NCI-H1417 (cell line): ENCODE data around the gene TVP23C.

ENCODE experiments used
- DNase-seq, 3 experiments: peaks; one replicate each; lab custom pipeline; 2025; lab: John Stamatoyannopoulos, UW

Gene TVP23C

DNA sequence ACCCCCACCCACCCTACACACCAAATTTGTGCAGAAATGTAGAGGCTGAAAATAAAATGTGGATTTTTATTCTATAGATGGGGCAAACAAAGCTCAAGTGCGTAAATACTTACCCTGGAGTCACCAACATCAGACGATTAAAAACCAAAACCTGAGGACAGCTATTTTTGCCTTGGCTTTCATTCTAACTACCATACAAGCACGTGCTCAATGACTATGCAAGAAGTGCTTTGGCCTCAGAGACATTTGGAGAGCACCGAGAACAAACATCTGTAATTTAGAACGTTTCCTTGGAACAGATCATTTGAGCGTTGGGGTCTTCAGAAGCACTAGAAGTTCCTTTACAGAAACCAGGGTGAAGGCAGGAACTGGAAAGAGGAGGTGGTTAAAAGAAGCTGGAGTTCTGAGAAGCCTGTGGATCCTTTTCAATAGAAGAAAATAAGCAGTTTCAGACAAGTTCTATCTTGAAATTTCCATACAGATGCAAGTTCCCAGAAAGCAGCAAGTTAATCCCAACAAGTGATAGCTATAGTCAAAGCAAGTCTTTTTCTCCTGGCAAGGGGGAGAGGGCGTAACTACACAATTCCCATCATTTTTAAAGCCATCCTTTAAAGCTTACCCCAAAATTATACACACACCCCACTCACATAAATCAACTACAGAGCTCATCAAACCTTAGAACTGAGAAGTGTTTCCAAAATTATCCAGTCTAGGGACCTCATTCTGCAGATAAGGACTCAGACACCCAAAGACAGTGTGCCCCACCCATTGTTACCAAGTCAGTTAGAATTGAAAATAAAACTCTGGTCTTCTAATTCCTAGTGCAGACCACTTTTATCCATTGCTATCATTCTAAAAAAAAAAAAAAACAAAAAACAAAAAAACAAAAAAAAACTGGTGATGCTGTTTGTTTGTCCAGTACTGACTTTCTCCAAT is 66.3 kb downstream of the TVP23C start:
- no peak for DNase-seq

DNA sequence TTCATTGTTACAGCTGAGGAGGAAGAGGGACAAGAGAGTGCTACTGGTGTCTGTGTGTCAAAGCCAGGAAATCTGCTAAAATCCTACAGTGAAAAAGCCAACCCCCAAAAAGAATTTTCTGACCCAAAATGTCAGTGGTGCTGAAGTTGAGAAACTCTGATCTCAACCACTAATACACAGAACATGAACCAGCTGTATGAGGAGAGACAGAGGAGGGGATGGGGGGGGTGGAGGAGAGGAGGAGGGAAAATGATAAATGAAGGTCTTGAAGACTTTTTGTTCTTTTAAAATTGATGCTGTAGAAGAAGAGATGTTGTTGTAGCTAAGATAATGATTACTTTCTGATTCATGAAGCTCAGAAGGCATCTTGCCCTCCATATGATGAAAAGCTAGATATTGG is 68.5 kb downstream of the TVP23C start:
- DNase-seq: no peak

DNA sequence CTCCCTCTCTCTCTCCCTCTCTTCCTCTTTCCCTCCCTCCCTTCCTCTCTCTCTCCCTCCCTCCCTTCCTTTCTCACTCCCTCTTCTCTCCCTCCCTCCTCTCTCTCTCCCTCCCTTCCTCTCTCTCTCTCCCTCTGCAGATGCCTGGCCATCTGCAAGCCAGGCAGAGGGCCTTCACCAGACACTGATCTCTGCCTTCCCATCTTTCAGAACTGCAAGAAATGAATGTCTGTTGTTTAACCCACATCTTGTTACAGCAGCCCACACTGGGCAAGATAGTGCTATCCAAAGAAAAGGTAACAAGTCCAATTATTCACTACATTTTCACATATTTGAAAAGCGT is 69.6 kb downstream of the TVP23C start:
- no peak for DNase-seq

DNA sequence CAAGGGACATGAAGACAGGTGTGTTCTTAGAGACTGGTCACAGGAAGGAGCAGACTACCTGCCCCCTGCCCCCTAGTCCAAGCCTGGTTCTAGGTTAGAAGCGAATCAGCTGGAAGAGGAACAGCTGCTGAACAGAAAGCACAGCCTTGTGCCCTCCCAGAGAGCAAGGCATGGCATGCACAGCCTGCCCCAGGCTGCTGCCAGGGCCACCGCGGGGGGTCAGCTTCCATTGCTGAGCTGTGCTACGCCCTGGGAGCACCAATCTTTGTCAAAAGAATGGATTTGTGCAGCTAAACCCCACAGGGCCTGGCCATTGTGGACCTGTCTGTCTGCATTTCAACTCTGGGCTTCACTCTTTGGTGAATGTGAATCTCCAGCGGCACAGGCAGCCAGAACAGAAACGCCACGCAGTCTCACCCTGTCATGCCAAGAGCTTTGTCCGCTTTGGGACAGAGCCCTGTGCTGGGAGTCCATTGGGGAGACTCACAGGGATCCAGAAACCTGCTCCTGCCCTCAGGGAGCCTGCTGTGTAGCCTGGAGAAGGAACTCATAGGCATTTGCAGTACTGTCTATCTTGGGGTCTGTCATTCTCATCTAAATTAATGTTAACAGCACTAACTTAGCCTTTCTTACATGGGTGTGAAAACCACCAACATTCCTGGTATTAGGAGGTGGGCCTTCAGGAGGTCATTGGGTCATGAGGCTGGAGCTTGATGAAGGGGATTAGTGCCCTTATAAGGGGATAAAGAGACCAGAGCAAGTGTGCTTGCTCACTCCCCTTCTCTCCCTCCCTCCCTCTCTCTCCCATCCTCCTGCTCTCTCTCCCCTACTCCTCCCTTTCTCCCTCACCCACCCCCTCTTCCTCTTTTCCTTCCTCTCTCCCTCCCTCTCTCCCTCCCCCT is 70.2 kb downstream of the TVP23C start:
- no peak for DNase-seq

DNA sequence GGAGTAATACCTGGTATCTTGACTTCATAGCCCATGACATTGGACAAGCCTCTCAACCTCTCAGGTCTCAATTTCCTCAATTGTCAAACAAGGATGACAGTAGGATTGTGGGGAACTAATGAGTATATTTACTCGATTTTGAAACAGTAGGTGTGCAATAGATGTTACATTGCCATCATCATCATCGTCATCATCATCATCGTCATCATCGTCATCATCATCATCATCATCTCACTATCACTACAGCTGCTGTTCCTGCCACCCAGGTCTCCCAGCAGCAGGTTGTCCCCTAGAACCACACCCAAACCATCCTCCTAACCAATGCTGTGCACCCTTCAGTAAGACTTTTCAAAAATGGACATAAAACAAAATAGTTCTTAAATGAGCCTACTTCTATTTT is 71.1 kb downstream of the TVP23C start:
- no peak for DNase-seq

DNA sequence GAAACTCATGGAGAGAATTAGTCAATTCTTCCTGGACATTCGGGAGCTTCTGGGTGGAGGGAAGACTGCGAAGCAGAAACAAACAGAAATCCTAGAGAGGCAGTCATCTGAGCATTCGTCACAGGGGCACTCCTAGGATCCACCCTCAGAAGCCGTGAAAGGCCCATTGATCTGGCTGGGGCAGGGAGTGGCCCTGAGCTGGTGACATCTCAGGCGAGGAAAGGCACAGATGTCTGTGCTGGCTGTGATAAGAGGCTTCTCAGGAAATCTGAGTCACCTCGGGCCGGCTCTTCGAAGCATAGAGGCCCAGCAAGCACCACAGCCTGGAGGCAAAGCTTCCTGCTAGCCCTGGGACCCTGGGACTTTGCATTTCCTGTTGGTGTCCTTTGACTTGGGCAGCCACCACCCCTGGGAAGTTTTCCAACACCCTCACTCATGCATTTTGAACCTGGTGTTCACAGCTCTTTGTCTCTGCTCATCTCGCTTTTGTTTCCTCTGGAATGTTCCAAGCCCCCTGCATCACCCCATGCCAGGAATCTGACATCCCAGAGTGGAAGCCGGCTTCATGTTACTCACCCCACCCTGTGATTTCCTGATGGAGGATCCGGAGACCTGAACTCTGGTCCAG is 72.5 kb downstream of the TVP23C start:
- no peak for DNase-seq

DNA sequence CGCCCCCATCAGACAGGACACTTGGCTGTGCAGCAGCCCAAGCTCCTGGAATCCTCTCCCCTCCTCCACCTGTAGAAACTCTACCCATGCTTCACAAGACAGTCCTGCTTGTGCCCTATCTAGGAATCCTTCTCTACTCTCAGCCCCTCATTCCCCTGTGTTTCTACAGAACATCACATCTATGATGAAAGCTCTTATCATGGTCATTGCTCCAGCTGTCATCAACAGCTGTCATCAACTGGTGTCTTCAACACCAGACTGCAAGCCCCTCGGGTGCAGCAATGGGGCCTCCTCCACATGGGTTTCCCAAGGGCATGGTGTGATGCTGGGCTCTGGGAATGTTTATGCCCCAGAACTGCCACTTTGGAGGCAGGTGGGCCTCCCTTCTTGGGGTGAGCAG is 74.7 kb downstream of the TVP23C start:
- no peak for DNase-seq

DNA sequence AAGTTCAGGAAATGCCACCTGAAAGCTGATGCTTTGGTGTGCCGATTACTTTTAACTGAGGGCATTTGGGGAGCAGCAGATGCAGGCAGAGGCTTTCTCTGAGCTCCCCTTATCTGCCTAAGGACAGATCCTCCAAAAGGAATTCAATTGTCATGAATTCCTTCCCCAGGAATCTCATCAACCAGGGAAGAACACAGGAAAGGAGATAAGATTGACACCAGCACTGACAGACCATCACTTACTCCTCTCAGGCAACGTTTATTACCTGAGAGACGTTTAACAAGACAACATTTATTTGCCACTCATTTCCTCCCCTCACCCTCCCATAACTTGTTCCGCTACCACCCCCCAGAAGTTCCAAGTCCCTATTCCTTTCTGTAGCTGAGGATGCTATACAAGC is 78.2 kb downstream of the TVP23C start:
- no peak for DNase-seq

DNA sequence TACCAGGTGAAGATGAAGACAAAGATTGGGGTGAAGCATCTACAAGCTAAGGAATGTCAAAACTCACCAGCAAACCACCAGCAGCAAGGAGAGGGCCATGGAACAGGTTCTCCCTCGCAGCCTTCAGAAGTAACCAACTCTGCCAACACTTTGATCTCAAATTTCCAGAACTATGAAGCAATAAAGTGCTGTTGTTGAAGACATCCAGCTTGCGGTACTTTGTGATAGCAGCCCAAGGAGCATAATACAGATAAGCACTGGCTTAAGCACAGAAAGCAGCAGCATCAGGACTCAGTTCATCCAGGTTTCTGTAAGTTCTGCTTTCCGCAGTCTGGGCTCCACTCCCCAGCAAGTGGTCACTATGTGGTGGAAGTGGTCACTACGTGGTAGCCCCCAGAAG is 79.9 kb downstream of the TVP23C start:
- DNase-seq: no peak

DNA sequence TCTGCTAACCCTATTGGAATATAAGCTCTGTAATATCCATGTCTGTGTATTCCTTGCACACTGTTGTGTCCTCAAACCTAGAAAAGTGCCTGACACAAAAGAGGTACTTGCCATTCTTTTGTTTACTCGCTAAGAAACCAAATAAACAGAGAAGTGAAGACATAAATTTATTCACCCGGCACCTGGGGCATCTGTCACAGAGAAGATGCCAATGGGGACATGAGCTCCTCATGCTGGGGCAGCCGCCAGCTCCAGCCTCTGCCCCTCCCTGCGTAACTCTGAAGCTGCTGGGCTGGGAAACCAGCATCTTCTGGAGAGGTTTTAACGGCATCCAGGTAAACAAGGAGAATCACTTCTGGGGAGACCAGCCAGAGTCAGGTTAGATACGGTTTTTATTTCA is 80.8 kb downstream of the TVP23C start:
- DNase-seq: no peak

DNA sequence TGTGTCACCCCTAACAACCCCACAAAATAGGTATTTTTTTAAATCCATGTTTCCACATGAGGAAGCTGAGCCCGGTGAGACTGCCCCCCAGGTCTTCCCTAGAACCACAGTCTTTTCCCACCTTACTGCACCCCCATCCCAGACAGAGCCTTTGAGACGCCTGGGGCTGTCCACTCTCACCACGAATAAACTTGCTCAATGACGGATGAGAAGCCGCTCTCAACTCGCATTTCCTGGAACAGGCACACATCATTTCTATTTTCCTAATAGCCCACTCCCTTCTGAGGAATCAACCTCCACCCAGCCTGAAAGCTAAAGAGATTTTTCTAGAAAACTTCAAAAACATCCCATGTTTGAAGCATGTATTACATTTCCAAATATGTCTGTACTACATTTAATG is 81.8 kb downstream of the TVP23C start:
- DNase-seq: no peak

DNA sequence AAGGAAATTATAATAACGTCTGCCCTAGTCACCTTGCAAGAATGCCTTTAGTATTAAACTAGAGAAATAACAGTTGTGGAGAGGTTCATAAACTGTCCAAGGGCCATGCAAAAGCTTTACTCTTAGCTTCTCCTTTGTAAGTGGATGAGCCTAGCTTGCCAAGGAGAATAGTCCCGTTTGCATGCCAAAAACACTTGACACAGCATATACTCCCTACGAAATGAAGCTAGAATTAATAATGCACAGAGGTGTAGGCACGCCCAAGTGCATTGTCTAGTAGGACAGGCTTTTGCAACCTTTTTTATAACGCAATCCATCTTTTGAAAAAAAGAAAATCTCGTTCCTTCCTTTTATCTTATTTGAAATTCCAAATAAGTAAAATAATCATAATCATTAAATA is 83.1 kb downstream of the TVP23C start:
- no peak for DNase-seq

DNA sequence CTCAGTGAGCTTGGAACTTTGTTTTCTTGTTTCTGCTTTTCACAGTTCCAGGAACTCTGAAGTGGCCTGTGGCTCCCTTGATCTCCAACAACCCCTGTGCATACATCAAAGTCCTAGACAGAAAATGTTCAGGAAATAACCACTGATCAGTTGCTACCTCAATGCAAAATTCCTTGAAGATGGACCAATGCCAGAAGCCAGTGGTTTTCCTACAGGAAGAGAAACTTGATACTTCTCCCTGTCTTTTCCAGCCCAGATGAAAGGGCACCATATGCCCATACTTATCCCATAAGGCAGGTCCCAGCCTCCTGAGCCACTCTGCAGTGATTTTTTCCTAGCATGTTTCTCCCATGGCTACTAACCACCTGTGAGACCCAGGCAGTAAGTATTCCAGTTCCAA is 83.6 kb downstream of the TVP23C start:
- no peak for DNase-seq

DNA sequence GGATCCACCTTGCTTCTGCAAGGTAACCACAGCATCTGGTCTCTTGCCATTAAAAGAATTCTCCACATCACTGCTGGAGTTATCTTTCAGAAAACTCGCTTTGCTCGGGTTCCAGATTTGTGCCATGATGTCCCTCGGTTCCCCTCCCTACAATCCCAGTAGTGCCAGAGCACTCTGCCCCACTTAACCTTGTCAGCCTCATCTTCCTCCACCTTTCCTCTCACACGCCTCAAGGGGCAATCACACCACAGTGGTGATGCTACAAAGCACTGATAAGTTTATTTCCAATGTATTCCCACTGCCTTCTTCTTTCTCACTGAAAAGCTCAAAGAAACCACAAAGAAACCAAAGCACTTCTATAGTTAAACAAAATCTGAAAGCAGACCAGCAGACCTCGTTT is 84.4 kb downstream of the TVP23C start:
- no peak for DNase-seq

DNA sequence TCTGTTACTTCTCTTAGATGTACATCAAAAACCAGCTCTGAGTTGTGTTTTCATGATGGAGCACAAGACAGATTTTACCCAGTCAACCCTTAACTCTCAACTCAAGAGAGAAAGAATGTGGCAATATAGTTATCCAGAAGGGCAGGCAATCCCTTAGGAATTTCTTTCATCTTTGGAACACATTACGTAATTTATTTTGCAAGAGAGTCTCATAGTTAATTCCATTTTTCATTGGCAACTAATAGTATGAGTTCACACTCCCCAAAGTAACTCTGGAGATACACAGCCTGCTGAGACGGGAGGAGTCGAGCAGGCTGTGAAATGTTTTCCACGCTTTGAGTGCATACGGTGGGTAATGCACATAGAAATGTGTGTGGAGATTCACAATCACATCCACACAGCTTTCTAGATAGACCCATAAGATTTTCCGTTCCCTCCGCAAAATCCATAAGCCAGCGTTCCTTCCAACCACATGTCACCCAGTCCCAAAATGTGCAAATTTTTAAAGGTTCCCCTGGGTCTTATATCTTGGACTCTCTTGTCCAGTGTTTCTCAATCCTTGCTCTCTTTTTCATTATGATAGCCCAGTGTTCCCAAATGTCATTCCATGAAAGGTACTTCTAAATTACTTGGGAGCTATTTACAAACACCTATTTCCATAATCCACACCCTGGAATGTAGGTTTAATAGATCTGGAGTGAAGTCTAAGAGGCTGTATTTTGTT is 87.5 kb downstream of the TVP23C start:
- DNase-seq: no peak

DNA sequence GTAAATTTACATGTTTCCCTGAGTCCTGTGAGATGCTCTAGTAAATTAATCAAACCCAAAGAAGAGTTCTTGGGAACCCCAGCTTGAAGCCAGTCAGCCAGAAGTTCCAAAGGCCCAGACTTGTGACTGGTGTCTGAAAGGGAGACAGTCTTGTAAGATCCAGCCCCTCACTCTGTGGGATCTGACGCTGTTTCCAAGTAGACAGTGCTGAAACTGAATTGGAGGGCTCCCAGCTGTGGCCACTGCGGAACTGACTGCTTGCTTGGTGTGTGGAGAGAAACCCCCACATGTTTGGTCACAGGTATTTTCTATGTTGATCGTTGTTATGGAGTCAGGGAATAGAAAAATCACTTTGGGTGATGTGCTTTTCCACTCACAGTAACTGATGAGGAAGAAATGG is 90.4 kb downstream of the TVP23C start:
- no peak for DNase-seq

DNA sequence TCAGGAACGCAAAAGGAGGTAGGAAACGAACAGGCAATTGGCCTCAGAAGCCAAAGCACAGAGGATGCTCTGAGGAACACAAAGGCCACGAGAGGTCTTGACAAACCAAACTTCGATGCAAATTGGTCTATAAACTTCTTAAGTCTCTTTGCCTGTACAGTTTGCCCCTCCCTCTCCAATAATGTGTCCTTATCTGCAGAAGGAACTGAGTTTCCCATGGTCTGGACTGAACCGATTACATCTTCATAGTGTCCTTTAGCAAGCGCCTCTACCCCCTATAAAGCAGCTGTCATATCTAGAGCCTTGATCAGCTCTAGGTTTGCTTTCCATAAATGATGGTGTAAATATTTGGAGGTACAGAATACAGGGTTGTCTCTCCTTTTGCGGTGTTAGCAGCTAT is 92.7 kb downstream of the TVP23C start:
- DNase-seq: no peak

DNA sequence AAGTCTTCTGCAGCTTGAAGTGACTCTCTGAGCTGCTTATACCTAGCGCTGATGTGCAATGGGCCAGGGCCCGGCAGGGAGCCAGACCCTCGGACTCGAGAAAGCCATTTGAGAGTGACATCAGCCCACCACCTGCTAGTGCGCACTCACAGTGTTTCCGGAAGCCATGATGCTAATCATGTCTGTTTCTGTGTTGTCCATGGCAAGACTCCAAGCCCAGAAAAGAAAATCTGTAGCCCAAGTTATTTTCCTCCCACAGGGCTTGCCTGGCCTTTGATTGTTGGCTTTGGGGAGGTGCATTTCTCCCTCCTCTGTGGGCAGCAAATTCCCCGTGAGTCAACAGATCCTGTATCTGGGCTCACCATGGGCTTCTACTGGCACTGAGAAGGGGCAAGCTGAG is 94.0 kb downstream of the TVP23C start:
- no peak for DNase-seq

DNA sequence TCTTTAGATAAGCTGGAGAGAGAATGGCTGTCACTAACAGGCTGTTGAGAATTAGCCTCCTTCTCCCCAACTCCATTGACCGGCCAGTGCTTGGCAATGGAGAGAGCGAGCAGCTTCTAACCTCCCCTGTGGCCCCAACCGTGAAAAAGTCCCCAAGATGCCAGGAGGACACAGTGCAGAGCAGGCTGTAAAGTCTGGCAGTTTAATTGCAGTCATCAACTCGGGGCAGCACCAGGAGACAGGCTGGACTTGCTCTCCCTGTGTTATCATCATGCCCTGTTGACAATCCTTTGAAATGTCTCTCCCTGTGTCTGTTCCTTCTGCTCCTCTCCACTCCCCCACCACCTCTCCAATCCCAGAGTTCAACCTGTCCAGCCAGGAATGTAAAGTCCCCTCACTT is 95.2 kb downstream of the TVP23C start:
- no peak for DNase-seq

DNA sequence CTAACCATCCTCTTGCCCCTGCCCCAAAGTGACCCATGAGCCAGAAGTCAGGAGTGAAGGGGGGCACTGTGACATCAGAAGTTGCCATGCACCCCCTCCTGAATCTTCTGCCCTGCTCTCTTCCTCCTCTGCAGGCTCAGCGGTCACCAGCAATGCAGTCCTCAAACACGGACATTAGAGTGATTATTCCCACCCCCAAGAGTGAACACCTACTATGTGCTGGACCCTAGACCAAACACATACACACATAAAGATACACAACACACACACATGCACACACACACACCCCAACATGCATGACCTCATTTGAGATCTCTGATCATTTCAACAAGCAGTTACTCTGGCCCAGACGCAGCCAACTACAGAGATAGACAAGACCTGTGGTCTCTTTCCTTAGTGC is 95.7 kb downstream of the TVP23C start, which contains the start of gene CDRT4:
Gene CDRT4 (minus strand): TSS at position 30 of the 400 bp plus-strand sequence. CDS start 27,383 bp downstream, outside the sequence.
- DNase-seq: no peak

DNA sequence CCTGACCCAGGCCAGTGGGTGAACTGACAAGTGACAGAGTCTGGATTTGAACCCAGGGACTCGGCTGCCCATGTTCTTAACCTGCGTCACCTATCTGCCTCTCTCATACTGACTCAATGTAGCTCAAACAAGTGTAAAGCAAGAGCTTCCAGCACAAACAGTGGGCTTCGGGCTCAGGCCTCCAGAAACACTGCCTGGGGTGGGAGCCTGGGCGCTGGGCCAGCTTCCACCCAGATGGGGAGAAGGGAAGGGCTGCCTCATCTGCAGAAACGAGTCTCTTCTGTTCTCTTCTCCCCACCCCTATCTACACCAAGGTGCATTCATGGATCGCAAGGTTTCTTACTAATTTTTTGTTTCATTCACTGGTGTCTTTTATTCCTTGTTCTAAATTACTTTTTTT is 97.2 kb downstream of the TVP23C start:
- DNase-seq: no peak
